Dendritic cell treated with granulocyte-macrophage colony-stimulating factor and Interleukin-4, amounts not matched to agents 40 ng/mL and 50 ng/mL, for 4 days (primary cell): Measurements from ENCODE around the gene SLC43A2.

Experiments
- H3K27ac Mint-ChIP-seq: one replicate; pipeline ENCODE4 v1.8.0; 2022; ENCODE audit warnings: mild to moderate bottlenecking, mixed read lengths
- H3K27me3 Mint-ChIP-seq: one replicate; pipeline ENCODE4 v1.8.0; 2022; ENCODE audit warnings: mild to moderate bottlenecking, mixed read lengths
- H3K36me3 Mint-ChIP-seq: one replicate; pipeline ENCODE4 v1.8.0; 2022; ENCODE audit warnings: low read depth, mixed read lengths
- H3K4me1 Mint-ChIP-seq: one replicate; pipeline ENCODE4 v1.8.0; 2022; ENCODE audit warnings: low read depth, mixed read lengths
- H3K4me3 Mint-ChIP-seq: one replicate; pipeline ENCODE4 v1.8.0; 2022; ENCODE audit warnings: mild to moderate bottlenecking, moderate library complexity, mixed read lengths
- H3K9me3 Mint-ChIP-seq: one replicate; pipeline ENCODE4 v1.8.0; 2022; ENCODE audit warnings: mixed read lengths
- intact Hi-C: fragments of 100-400 bp; cut with micrococcal nuclease; formaldehyde crosslinking; loops from one replicate; pipeline ENCODE4 v1.15.0; 2022

Gene SLC43A2

DNA sequence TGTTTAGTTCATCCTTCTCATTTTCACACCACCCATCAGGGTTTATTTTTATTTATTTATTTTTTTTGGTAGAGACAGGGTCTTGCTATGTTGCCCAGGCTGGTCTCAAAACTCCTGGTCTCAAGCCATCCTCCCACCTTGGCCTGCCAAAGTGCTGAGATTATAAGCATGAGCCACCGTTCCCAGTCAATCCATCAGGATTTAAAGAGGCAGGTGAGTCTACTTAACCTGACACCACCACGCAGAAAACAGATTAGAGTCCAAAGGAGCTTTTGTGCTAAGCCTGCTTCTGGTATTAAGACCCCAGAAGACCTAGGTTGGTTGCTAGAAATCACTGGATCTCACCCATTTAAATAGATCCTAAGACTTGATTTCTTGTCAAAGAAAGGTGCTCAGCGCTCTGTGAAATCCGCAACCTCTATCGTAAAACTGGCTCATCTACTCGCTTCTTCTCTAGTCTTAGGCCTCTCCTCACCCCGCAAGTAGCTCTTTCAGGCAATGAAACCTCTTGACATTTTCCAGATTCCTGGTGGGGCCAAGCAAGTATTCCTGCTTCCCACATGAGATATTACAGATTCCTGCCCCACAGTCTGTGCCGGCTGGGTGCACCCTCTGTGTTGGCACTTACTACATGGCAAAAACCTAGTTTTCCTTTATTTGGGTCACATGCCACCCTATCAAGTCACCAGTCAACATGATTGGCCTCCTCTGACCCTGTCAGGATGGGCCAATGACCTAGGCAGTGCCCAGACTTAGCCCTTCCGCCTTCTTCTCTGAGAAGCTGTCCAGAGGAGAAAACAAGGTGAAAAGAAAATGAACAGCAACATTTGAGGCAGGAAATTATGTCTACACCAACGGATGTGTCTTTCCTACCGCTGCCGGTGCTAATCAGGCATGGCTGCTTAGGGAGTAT lies 75.0 kb downstream of the SLC43A2 start:
- Mint-ChIP-seq H3K9me3 (no peaks in the 10 kb centered on the region), H3K4me1 (peaks cover 61% of the 10 kb centered on the region), H3K27me3 (no peaks in the 10 kb centered on the region), H3K36me3 (peaks cover 89% of the 10 kb centered on the region), H3K27ac (no peak overlapping the region), H3K4me3 (no peak overlapping the region)
- intact Hi-C loops = no loop called here

DNA sequence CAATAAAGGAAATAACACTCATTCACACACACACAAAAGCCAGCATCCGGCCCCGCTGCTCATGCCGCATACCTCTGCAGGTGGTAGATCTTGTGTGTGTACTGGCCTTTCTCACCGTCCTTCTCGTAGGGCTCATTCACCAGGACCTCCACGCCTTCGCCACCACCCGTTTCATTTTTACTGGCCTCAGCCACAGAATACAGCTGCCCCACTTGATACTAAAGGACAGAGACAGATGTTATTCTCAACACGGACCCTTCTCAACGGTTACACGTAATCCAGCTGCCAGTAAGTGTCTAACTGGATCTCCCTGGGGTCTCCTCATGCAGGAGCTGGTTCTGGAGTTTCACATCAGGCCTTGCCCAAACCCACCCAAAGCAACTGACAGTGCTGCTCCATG lies 75.7 kb downstream of the SLC43A2 start:
- peaks cover 89% of the 10 kb centered on the region for H3K36me3 Mint-ChIP-seq
- H3K9me3 Mint-ChIP-seq = no peaks in the 10 kb centered on the region
- no peak overlapping the region for H3K4me3 Mint-ChIP-seq
- intact Hi-C loops = no loop called here
- H3K27me3 Mint-ChIP-seq = no peaks in the 10 kb centered on the region
- peaks cover 55% of the 10 kb centered on the region for H3K4me1 Mint-ChIP-seq
- H3K27ac Mint-ChIP-seq = no peak overlapping the region

DNA sequence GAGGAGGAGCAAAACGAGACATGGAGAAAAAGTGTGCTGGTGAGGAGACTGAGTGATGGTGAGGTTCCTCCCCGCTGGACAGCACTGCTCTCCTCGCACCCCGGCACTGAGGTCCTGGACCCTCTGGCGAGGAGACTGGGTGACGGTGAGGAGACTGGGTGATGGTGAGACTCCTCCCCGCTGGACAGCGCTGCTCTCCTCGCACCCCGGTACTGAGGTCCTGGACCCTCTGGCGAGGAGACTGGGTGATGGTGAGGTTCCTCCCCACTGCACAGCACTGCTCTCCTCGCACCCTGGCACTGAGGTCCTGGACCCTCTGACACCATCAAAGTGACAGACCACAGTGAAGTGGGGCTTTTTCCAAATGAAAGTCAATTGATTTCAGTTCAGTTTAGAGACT lies 76.9 kb downstream of the SLC43A2 start:
- intact Hi-C loops = no loop called here
- Mint-ChIP-seq H3K27me3 (no peaks in the 10 kb centered on the region), H3K4me1 (peaks cover 44% of the 10 kb centered on the region), H3K9me3 (no peaks in the 10 kb centered on the region), H3K27ac (no peak overlapping the region), H3K36me3 (peaks cover 89% of the 10 kb centered on the region), H3K4me3 (no peak overlapping the region)

DNA sequence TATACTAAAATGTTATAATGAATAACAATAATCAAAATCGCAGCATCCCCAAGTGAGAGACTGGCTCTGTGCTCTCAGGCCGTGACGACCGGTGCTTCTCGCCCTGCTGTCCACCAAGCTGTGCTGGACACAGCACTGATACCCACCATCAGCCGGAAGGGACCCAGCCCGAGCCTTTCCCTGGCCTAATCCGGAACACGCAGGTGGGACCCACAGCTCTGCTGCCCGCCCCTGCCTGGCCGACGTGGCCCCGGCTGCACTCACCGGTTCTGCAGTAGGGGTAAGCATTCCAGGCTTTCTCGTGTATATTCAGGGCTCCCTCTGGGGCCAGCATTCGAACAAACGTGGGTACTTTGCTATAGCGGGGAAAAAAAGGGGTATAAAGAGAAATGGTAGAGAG lies 80.6 kb downstream of the SLC43A2 start:
- no peaks in the 10 kb centered on the region for H3K27me3 Mint-ChIP-seq
- no peak overlapping the region for H3K4me3 Mint-ChIP-seq
- H3K9me3 Mint-ChIP-seq = no peaks in the 10 kb centered on the region
- H3K4me1 Mint-ChIP-seq = peaks cover 15% of the 10 kb centered on the region
- peaks cover 100% of the 10 kb centered on the region for H3K36me3 Mint-ChIP-seq
- intact Hi-C loops = no loop called here
- no peak overlapping the region for H3K27ac Mint-ChIP-seq

DNA sequence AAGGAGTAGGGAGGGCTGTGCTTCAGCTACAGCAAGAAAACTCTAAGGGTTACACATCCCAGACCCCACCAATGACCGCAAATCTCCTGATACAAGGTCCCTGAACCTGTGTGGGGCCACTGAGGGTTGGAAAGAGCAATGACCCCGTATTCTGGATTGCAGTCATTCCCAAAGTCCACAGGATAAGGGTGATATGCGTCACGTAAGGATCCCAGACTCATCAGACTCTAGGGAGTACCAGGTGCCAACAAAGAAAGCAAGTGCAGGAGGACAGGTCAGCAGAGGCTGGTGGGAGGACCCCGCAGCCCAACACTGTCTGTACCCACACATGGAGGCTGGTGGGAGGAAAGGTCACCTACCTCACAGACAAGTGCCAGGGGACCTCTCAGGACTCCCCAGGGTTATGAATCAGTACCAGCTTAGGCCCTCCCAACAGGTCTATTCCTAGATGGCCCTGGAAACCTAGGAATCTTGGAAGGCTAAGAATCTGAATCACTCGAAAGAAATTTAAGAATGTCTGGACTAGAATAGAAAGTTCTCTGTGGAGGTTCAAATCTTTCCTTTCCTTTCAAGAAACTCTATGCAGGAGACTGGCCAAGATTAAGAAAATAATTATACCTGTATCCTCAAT lies 82.2 kb downstream of the SLC43A2 start:
- peaks cover 100% of the 10 kb centered on the region for H3K36me3 Mint-ChIP-seq
- intact Hi-C loops = no loop called here
- peaks cover 15% of the 10 kb centered on the region for H3K4me1 Mint-ChIP-seq
- H3K9me3 Mint-ChIP-seq = no peaks in the 10 kb centered on the region
- no peak overlapping the region for H3K4me3 Mint-ChIP-seq
- no peak overlapping the region for H3K27ac Mint-ChIP-seq
- H3K27me3 Mint-ChIP-seq = no peaks in the 10 kb centered on the region

DNA sequence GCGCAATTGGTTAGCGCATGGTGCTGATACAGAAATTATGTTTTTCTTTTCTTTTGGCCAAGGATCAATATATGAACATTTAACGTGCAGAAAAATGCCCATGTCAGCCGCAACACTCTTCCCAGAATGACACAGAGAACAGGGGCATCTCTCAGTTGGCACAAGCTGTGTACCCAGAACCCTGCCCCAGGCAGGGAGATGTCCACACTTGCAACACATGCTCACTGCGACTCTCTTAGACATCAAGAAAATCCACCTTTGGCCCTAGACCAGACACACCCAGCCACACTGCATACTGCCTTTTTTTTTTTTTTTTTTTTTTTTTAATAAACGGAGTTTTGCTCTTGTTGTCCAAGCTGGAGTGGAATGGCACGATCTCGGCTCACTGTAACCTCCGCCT lies 83.0 kb downstream of the SLC43A2 start:
- H3K4me3 Mint-ChIP-seq = no peak overlapping the region
- H3K27me3 Mint-ChIP-seq = no peaks in the 10 kb centered on the region
- intact Hi-C loops = no loop called here
- H3K36me3 Mint-ChIP-seq = peaks cover 100% of the 10 kb centered on the region
- no peaks in the 10 kb centered on the region for H3K9me3 Mint-ChIP-seq
- no peak overlapping the region for H3K27ac Mint-ChIP-seq
- peaks cover 11% of the 10 kb centered on the region for H3K4me1 Mint-ChIP-seq

DNA sequence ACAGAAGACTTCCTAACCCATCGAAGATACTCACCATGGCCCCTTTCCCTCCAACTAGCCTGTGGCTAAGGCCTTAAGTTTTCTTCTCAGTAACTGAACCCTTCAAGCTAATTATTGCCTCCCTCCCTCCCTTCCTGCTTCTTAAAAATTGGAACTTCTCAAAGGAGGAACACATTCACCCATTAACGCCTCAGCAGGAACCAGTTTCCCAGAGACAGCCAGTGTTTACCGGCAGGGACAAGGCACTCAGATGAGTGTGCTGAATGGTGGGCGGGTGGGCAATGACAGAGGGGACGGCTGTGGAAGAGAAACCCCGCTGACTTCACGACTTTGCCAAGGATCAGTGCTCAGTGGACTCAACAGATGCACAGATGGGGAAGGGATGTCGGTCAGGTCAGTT lies 86.3 kb downstream of the SLC43A2 start:
- intact Hi-C loops = no loop called here
- no peaks in the 10 kb centered on the region for H3K27me3 Mint-ChIP-seq
- no peaks in the 10 kb centered on the region for H3K9me3 Mint-ChIP-seq
- peaks cover 5% of the 10 kb centered on the region for H3K4me1 Mint-ChIP-seq
- H3K36me3 Mint-ChIP-seq = peaks cover 100% of the 10 kb centered on the region
- no peak overlapping the region for H3K4me3 Mint-ChIP-seq
- no peak overlapping the region for H3K27ac Mint-ChIP-seq

DNA sequence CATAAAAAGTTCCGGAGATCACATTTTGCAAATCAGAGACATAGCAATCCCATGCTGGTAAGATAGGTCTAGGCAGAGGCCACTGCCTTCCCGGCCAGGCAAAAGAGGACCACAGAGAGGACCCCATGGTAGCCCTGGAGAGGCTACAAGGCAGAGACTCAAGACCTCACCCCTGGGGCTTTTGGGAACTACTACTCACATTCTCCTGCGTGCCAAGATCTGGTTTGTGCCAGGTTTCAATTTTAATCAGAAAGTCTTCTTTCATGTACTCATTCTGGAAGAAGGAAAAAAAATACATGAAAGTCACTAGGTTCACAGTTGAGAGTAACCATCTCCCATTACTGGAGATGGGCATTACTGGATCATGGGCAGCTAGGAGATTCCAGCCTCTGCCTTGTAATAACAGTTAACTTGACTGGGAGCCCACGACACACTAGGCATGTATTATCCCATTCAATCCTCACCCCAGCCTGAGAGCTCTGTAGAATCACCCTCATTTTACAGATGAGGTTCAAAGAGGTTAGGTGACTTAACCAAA lies 87.2 kb downstream of the SLC43A2 start:
- intact Hi-C loops = no loop called here
- peaks cover 100% of the 10 kb centered on the region for H3K36me3 Mint-ChIP-seq
- H3K4me3 Mint-ChIP-seq = no peak overlapping the region
- no peaks in the 10 kb centered on the region for H3K9me3 Mint-ChIP-seq
- peaks cover 5% of the 10 kb centered on the region for H3K4me1 Mint-ChIP-seq
- no peak overlapping the region for H3K27ac Mint-ChIP-seq
- H3K27me3 Mint-ChIP-seq = no peaks in the 10 kb centered on the region

DNA sequence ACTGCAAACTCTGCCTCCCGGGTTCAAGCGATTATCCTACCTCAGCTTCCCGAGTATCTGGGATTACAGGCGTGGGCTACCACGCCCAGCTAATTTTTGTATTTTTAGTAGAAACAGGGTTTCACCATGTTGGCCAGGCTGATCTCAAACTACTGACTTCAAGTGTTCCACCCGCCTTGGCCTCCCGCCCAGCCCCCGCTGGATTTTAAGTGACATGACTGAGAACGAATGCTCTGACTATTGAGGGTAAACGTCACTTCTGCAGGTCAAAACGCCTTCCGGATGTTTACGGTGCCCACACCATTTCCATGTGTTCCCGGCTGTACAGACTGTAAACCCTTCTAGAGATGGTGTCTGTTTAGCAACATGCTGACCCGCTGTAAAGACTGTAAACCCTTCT lies 88.8 kb downstream of the SLC43A2 start:
- H3K9me3 Mint-ChIP-seq = no peaks in the 10 kb centered on the region
- peaks cover 100% of the 10 kb centered on the region for H3K36me3 Mint-ChIP-seq
- no peak overlapping the region for H3K4me3 Mint-ChIP-seq
- no peak overlapping the region for H3K27ac Mint-ChIP-seq
- peaks cover 5% of the 10 kb centered on the region for H3K4me1 Mint-ChIP-seq
- intact Hi-C loops = no loop called here
- no peaks in the 10 kb centered on the region for H3K27me3 Mint-ChIP-seq

DNA sequence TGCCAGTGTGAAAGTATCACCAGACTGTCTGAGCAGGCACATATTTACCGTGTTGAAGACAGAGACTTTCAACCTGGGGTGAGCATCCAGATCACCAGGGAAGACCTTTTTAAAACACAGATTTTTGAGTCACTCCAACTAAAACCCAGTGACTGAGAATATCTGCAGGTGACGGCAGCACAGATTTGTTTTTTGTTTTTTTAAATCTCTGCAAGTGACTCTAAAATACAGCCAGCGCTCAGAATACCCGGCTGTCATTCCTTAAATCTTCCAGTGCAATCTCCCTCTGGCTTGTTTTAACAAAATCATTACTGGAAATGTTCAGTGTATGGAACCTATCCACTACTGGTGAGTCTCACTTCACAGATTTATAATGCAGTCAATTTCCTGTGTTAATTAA lies 92.9 kb downstream of the SLC43A2 start:
- Mint-ChIP-seq H3K4me3 (no peak overlapping the region), H3K27me3 (no peaks in the 10 kb centered on the region), H3K4me1 (peaks cover 16% of the 10 kb centered on the region), H3K36me3 (peaks cover 100% of the 10 kb centered on the region), H3K27ac (no peak overlapping the region), H3K9me3 (no peaks in the 10 kb centered on the region)
- intact Hi-C loops = no loop called here

DNA sequence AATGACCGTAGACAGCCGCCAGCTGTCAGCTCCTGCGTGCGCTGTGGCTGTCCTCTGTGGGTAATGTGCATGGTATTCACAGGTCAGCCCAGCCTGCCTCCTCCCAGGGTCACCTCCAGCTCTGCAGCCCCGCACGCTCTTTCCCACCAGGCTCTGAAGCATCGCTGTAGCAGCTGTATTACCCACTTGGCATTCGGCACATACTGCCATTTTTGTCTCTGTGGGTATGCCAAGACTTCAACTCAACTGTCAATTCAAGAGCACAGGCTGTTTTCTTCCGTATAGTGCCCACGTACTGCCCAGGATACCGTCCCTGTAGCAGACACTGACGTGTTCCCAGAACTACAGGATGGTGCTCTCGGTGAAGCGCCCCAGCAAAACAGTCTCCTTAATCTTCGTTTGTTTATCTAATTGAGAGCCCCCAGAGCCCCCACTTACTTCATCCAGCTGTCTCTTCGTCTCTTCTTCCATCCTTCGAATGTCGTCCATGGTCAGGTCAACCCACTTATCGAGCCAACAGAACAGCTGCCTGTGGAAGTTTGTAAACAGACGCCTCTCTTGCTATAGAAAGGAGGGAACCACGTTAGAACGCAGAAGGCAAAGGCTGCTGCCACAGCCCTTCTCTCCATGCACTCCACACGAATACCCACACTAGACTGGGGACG lies 94.8 kb downstream of the SLC43A2 start:
- H3K9me3 Mint-ChIP-seq = no peaks in the 10 kb centered on the region
- intact Hi-C loops = no loop called here
- H3K4me1 Mint-ChIP-seq = peaks cover 16% of the 10 kb centered on the region
- no peak overlapping the region for H3K4me3 Mint-ChIP-seq
- H3K27ac Mint-ChIP-seq = peak overlapping the region; percentile 19
- peaks cover 100% of the 10 kb centered on the region for H3K36me3 Mint-ChIP-seq
- H3K27me3 Mint-ChIP-seq = no peaks in the 10 kb centered on the region

DNA sequence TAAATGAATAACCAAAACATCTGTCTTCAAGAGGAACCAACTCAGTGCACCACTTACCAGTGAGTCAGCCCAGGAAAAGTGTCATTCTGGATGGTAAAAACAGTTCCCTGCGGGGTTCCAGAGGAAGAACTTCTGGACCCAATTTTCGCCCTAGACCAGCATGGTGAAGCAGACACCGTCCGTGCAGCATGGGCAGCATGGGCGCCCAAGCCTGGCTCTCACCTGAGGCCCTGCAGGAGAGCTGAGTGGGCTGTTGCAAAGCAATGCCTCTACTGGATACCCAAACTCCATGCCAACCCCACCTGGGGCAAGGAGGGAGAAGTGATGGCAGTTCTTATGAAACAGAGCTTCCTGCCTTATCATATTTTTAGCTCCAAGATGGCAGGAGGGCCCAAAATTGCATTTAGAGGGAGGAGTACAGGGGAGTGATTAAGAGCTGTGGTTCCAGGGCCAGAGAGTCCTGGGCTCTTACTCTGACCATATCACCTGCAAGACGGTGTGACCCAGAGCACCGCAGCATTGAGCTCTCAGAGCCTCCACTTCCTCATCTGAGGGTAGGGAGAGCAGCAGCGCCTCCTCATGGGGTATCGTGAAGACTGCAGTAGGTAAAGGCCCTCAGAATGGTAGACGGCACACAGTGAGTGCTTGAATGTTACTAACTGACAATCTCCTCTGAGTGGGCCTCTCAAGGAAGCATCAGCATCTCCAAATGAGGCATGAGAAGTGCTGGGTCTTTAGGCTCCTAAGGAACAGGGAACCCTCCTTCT lies 95.6 kb downstream of the SLC43A2 start:
- Mint-ChIP-seq H3K27me3 (no peaks in the 10 kb centered on the region), H3K4me3 (no peak overlapping the region), H3K27ac (peak overlapping the region; percentile 19), H3K4me1 (peaks cover 16% of the 10 kb centered on the region), H3K9me3 (no peaks in the 10 kb centered on the region), H3K36me3 (peaks cover 100% of the 10 kb centered on the region)
- intact Hi-C loops = no loop called here

DNA sequence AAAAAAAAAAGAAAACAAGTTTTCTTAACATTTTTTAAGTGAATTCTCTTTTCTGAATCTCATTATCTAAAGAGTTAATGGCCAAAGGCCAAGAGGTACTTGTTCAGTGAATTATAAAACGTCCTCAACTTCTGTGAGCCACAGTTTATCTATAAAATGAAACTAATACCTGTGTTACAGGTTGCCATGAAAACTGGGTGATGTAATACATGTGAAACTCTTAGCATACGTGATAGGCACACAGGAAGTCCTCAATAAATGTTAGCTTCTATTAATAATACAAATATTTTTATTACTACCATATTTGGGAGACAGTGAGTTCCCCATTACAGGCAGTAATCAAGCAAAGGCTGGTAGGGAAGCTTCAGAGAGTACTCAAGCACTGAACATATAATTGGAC lies 98.8 kb downstream of the SLC43A2 start:
- Mint-ChIP-seq H3K4me1 (peaks cover 16% of the 10 kb centered on the region), H3K4me3 (no peak overlapping the region), H3K36me3 (peaks cover 100% of the 10 kb centered on the region), H3K9me3 (no peaks in the 10 kb centered on the region), H3K27me3 (no peaks in the 10 kb centered on the region), H3K27ac (no peak overlapping the region)
- intact Hi-C loops = no loop called here
